Urinary bladder (tissue), 4 donors: ENCODE data around the gene SART1. TPM values are rescaled to one million over a fixed set of nuclear protein-coding genes. Genes with fewer than 3 reads are reported as not detected.

Experiments used
- DNase-seq: peaks from one replicate; pipeline ENCODE4 v3.0.0-alpha.2; 2015; ENCODE audit errors: extremely low spot score
- H3K27ac ChIP-seq: one replicate; pipeline ENCODE4 v1.5.1; 2013; ENCODE audit warnings: low read depth, mild to moderate bottlenecking, moderate library complexity
- H3K36me3 ChIP-seq: one replicate; pipeline ENCODE4 v1.6.1; 2013; ENCODE audit warnings: mild to moderate bottlenecking, moderate library complexity; ENCODE audit not compliant: insufficient read depth
- H3K4me1 ChIP-seq: one replicate; pipeline ENCODE4 v1.6.1; 2013; ENCODE audit warnings: mild to moderate bottlenecking, moderate library complexity; ENCODE audit not compliant: insufficient read depth
- H3K4me3 ChIP-seq: one replicate; pipeline ENCODE4 v1.5.1; 2013; ENCODE audit warnings: low read depth, low read length
- WGBS: extraction: QIAGEN DNeasy Blood & Tissue Kit; methylation state at CpG from one replicate; pipeline ENCODE4 v1.1.7; 2013; 5-methylcytosine and 5-hydroxymethylcytosine counted together
- polyA plus RNA-seq: library from polyadenylated mRNA; stranded (reverse); fragments of 200-250 nt; gene quantifications from one replicate; pipeline ENCODE4 v1.2.3, GENCODE V29; 2013
- total RNA-seq: library from RNA; depleted of rRNA; stranded (reverse); fragments of >200 nt; gene quantifications from one replicate; pipeline ENCODE4 v1.2.3, GENCODE V29; 2014
- donor health status: healthy with polysubstance abuse.
- donor health status: healthy.

Gene SART1
- total RNA-seq (18.9 TPM), polyA plus RNA-seq (47.2 TPM)

- H3K4me3 ChIP-seq, result peak within 1 kb of the TSS; percentile 97
- under 1% methylated on average over 97 of the region's 97 CpGs for WGBS
- H3K36me3 ChIP-seq, result peaks cover 7% of the 10 kb centered on the region
- H3K27ac ChIP-seq, result peak within 1 kb of the TSS; percentile 86
- H3K4me1 ChIP-seq, result peaks cover 2% of the 10 kb centered on the region
- peak; percentile 98 for DNase-seq
These were observed at the start of gene SART1 for GRCh38 chr11:65961267-65962140. Gene SART1 (plus strand): TSS chr11:65961734. CDS start chr11:65961781, 47 bp downstream.

- Histone ChIP-seq H3K27ac (no peak overlapping the region), H3K36me3 (no peaks in the 10 kb centered on the region), H3K4me1 (no peaks in the 10 kb centered on the region), H3K4me3 (no peak overlapping the region)
- 36% methylated on average over 4 of the region's 4 CpGs for WGBS
- DNase-seq, result no peak
These were observed 48.7 kb upstream of the SART1 start for GRCh38 chr11:65912845-65913244.

- H3K4me3 ChIP-seq, result no peak overlapping the region
- 46% methylated on average over 10 of the region's 10 CpGs for WGBS
- DNase-seq, result no peak
- peaks cover under 1% of the 10 kb centered on the region for H3K4me1 ChIP-seq
- no peaks in the 10 kb centered on the region for H3K36me3 ChIP-seq
- H3K27ac ChIP-seq, result peak overlapping the region; percentile 80
These were observed 46.3 kb upstream of the SART1 start for GRCh38 chr11:65915101-65915820.

- Histone ChIP-seq H3K27ac (peak overlapping the region; percentile 55), H3K36me3 (no peaks in the 10 kb centered on the region), H3K4me3 (no peak overlapping the region), H3K4me1 (peaks cover 2% of the 10 kb centered on the region)
- 10% methylated on average over 13 of the region's 13 CpGs for WGBS
- DNase-seq, result no peak
These were observed 45.7 kb upstream of the SART1 start for GRCh38 chr11:65915821-65916251.

- WGBS, result 67% methylated on average over 7 of the region's 7 CpGs
- Histone ChIP-seq H3K27ac (peak overlapping the region; percentile 33), H3K36me3 (no peaks in the 10 kb centered on the region), H3K4me3 (no peak overlapping the region), H3K4me1 (peaks cover 2% of the 10 kb centered on the region)
- no peak for DNase-seq
These were observed 45.1 kb upstream of the SART1 start for GRCh38 chr11:65916391-65916790.

GRCh38 chr11:65917077-65917433 is 44.5 kb upstream of the SART1 start:
- Histone ChIP-seq H3K4me1 (peaks cover 2% of the 10 kb centered on the region), H3K27ac (no peak overlapping the region), H3K4me3 (no peak overlapping the region), H3K36me3 (no peaks in the 10 kb centered on the region)
- WGBS, result 87% methylated on average over 3 of the region's 3 CpGs
- DNase-seq, result no peak

- Histone ChIP-seq H3K36me3 (no peaks in the 10 kb centered on the region), H3K4me3 (peak overlapping the region; percentile 74), H3K27ac (peak overlapping the region; percentile 94), H3K4me1 (peaks cover 2% of the 10 kb centered on the region)
- WGBS, result 77% methylated on average over 35 of the region's 35 CpGs
- no peak for DNase-seq
These were observed 43.9 kb upstream of the SART1 start for GRCh38 chr11:65917434-65918210.

- H3K4me3 ChIP-seq, result peak within 1 kb of the TSS; percentile 86
- peaks cover 2% of the 10 kb centered on the region for H3K4me1 ChIP-seq
- no peaks in the 10 kb centered on the region for H3K36me3 ChIP-seq
- DNase-seq, result no peak
- 4% methylated on average over 77 of the region's 77 CpGs for WGBS
- H3K27ac ChIP-seq, result peak within 1 kb of the TSS; percentile 94
These were observed 43.1 kb upstream of the SART1 start, which contains the start of gene C11orf68 for GRCh38 chr11:65918211-65919140. Gene C11orf68 (minus strand): TSS chr11:65919062. CDS start chr11:65919031, 31 bp downstream.

GRCh38 chr11:65919141-65919572 is 42.4 kb upstream of the SART1 start, which contains the start of gene DRAP1:
Gene DRAP1 (plus strand): TSS chr11:65919426. CDS start chr11:65919502, 76 bp downstream.
- no peaks in the 10 kb centered on the region for H3K36me3 ChIP-seq
- H3K4me1 ChIP-seq, result peaks cover 2% of the 10 kb centered on the region
- peak; percentile 92 for DNase-seq
- peak within 1 kb of the TSS; percentile 94 for H3K27ac ChIP-seq
- H3K4me3 ChIP-seq, result peak within 1 kb of the TSS; percentile 86
- 1% methylated on average over 59 of the region's 59 CpGs for WGBS

- peaks cover 2% of the 10 kb centered on the region for H3K4me1 ChIP-seq
- peak overlapping the region; percentile 86 for H3K4me3 ChIP-seq
- H3K27ac ChIP-seq, result peak overlapping the region; percentile 69
- no peak for DNase-seq
- 1% methylated on average over 60 of the region's 60 CpGs for WGBS
- no peaks in the 10 kb centered on the region for H3K36me3 ChIP-seq
These were observed 41.8 kb upstream of the SART1 start for GRCh38 chr11:65919573-65920371.

- peak overlapping the region; percentile 86 for H3K4me3 ChIP-seq
- no peak for DNase-seq
- H3K4me1 ChIP-seq, result peaks cover 2% of the 10 kb centered on the region
- no peak overlapping the region for H3K27ac ChIP-seq
- WGBS, result 62% methylated on average over 15 of the region's 15 CpGs
- no peaks in the 10 kb centered on the region for H3K36me3 ChIP-seq
These were observed 41.1 kb upstream of the SART1 start for GRCh38 chr11:65920372-65920802.
